SW 1271 (cell line): ENCODE measurements around the gene KIAA0930.

Experiments
- DNase-seq, 2 experiments: peaks; one replicate each; lab custom pipeline; 2025; lab: John Stamatoyannopoulos, UW

KIAA0930 gene

DNA sequence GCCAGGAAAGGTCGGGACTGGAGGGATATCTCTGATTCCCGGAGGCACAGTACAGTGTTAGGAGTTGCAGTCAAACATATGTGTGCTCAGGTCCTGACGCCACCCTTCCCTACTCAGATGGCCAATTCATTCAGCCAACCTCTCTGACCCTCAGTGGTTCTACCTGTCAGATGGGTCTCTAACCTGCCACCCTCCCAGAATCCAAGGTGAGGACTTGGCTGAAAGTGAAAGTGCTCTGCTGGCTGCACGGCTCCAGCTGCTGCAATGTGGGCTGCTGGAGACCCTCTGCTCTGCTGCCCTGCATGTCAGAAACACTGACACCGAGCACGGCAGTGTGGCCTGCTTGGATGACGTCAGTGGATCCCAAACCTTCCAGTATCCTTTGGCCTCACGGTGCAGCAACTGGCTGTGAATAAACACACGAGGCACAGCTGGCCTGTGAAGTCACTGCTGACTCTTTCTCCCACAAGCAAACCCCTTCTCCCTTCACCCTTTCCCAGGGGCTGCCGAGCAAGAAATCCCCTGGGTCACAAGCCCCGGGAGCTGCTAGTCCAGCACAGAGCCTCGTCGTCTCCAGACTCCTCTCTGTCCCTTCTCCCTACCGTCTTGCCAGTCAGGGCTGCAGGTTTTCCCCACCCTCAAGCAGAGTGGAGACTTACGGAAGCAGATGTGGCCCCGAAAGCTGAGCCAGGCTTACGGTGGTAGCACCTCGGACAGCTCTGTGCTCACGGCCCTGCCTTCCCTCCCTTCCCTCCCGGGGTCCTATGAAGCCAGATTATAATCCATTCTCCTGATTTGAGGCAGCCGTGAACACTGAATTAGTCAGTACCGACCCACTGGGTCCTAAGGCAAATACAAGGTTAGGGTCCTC, 24.3 kb downstream of the KIAA0930 start:
- DNase-seq: no peak

DNA sequence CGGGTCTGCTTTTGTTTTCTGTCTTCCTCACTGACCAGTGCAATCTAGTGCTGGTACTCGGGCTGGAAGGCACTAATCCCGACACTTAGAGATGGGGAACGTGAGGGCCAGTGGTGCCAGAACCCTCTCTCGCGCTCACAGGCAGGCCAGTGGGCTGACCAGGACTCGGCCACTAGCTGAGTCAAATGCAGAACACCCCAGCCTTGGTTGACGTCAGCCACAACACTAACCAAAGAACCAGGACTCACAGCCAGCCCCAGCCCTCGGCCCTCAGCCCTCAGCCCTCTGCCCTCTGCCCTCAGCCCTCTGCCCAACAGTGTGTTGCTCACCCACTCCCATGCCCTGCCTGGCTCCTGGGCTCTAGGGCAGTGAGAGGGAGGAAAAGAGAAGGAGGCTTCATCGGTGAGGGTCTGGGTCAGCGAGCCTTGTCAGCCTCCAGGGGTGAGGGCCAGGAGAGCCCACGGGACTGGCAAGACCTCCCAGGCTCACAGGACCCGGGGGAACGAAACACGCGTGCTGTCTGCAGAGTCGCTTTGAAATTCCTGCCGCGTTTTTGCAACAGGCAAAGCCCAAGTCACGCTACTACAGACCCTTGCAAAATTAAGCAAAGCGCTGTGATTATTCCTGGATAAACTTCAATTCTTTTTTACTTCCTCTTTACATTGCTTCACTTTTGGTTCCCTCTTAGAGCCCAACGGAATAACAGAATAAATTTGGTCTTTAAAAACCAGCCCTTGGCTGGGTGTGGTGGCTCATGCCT, 27.5 kb downstream of the KIAA0930 start:
- DNase-seq: no peak

DNA sequence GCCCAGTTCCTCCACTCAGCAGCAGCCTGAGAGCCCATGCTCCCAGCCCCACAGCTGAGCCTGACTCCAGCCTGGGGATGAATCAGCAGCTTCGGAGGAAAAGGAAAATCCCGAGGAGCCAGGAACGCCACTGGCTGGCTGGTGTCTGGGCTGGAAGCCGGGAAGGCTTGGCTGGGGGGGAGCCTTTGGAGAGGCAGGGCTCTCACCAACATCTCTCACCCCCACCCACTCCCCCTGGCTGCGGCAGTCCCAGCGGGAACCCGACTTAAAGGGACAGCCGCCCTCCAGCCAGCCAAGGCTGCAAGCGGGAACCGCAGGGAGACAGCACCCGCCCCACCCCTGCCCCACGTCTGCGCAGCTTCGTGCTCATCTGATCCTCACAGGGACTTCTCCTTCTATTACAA, 28.4 kb downstream of the KIAA0930 start:
- peak in 1 of 2 experiments; percentile 27 for DNase-seq

DNA sequence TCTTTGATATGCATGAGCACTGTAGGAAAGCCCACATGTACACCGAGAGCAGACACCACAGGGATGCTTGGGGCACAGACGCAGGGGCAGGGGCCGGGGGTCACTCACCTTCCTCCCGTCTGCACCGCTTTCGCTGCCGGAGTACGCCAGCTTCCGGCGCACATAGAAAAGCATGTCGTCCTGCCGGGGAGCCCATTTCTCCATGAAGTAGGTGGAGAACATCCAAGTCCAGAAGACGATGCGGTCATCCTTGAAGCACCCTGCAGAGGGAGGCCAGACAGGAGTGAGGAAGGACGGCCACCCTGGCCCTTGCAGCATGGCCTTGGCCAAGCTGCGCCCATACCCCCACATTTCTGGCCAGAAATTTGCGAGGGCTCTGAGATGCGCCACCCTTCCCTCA, 28.8 kb downstream of the KIAA0930 start:
- DNase-seq: no peak

DNA sequence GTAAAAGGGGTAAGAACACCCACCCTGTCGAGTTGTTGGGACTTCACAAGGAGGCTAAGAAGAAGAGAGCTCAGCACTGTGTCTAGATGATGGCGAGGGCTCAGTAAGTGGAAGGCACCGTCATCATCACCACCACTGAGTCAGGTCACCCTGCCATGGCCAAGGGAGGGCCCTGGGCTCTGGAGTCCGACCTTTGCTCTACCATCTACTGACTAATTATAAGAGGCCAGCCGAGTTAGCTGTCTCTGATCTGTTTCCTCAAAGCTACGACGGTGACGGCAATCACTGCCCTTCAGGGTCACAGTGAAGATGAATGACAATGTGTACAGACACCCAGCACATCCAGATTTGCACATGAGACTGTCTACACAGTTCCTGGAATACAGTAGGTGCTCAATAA, 29.3 kb downstream of the KIAA0930 start:
- DNase-seq: no peak

DNA sequence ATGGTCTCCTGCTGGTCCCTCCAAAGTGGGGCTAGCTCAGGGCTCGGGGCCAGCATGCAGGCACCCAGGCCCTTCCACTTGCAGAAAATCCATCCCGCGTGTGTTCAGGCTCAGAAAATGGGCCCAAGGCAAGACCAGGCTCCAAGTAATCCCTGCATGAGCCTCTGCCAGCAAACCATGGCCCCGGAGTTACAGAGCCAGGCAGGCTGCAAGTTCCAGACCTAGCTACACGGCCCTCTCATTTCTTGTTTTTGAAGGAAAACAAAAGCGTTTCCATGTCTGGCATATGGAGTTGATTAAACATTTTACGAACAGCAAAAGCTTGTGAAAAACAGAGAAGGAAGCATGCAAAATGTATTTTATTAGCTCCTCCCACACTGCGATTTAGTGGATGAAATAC, 29.7 kb downstream of the KIAA0930 start:
- no peak for DNase-seq

DNA sequence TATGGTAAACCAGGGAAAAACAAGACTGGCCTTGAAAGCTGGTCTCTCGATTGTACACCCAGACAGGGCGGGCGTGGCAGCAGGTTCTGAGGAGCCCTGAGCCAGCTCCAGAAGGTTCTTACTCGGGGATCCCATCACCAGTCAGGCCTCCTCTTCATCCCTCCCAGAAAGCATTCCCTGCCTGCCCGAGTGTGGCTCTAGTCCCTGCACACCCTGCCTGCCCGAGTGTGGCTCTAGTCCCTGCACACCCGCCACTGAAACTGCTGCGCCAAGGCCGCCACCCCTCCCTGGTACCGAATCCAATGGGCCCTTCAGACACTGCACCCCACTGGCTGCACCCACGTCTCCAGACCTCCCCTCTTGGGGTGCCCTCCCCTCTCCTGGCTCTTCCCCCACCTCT, 30.1 kb downstream of the KIAA0930 start:
- DNase-seq: no peak

DNA sequence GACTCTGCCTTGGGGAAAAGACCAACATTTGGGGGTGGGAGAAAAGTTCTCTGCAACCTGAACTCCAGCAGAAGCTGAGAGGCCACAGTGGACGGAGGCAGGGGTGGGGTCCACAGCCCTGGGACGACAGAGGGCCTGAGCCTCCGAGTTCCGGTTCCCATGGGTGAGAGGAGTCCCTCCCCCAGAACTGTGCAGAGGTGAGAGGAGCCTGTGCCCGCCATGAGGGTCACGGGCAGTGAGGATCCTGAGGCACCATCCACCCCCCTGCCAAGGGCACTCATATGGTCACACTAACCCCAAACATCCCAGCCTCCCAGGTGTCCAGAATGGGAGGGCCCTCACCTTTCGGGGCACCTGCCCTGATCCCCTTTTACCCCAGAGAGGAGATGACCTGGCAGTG, 30.5 kb downstream of the KIAA0930 start:
- DNase-seq: no peak

DNA sequence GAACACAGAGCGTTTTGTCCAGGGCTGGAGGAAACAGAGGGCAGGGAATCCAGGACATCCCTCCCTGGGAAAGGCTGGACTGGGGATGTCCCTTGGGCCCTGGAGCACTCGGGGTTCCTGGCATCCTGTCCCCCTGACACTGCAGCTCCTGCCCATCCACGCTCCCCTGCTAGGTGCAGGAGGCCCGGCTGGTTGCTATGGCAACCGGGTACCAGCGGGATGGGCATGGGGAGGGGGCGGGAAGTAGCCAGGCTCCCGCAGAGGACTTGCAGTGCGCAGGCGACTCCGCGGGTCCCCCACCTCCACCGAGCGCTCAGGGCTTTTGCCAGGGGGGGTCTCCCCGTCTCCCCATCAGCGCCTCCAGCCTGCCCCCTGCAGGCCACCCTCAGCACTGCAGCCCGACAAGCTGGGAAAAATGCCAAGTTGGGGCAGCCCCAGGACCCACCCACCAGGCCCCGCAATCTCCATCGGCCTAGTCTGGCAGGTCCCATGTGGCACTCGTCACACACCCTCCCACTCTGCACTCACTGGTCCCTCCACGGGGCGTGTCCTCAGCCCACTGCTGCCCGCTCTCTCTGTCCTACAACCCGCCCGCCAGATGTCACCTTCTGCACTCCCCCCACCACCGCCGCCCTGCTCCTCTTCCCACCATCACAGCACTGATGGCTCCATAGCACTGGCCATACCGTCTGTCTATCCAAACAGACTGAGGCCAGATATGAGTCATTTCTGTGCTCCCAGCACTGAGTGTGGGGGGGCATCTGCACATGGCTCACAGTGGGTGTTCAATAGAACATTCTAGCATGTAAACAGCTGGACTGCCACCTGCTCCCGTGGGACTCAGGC, 31.5 kb downstream of the KIAA0930 start:
- DNase-seq: no peak

DNA sequence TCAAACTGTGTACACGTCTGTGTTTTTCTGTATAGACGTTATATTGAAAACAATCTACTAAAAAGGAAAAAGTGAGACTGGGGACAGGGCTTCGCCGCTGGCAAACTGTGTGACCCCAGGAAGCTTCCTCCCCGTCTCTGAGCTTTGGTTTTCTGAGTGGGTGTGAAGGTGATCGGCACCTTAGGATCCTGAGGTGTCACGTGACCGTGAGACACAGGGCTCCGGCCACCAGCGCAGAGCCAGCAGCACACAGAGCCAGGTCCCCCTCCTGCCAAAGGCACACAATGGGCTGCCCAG, 32.0 kb downstream of the KIAA0930 start:
- no peak for DNase-seq

DNA sequence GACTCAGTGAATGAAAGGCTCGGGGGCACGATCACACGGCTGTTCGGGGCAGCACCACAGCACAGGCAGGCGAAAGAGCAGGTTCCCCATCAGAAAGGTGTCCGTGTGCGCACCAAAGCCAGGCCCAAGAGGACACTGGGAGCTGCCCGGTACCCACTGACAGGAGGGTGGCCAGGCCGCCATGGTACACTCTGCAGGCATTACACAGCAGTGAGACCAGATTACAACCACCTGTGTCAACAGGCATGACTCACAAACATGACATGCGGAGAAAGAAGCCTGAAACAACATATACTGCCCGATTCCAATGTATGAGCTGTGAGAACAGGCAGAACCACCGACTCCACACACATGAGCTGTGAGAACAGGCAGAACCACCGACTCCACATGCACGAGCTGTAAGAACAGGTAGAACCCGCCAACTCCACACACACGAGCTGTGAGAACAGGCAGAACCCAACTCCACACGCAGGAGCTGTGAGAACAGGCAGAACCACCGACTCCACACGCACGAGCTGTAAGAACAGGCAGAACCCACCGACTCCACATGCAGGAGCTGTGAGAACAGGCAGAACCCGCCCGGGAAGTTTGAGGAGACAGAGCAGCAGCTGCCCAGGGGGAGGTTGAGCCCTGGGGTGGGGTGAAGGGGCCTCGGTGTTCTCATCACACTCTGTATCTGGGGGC, 32.6 kb downstream of the KIAA0930 start:
- no peak for DNase-seq

DNA sequence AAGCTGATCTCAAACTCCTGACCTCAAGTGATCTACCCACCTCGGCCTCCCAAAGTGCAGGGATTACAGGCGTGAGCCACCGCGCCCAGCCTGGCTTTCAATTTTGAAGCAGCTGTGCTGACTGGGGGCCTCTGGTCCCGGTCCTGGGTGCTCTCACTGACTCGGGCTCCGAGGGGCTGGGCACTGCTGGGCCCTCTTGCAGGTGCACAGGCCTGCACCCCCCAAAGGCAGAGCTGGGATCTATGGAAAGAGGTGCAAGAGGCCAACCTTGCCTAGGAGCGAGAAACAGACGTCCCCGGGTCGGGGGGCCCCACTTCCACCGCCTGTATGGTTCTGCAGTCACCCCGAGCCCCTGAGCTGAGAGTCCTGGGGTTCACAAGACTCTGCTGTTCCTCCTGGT, 33.2 kb downstream of the KIAA0930 start:
- no peak for DNase-seq

DNA sequence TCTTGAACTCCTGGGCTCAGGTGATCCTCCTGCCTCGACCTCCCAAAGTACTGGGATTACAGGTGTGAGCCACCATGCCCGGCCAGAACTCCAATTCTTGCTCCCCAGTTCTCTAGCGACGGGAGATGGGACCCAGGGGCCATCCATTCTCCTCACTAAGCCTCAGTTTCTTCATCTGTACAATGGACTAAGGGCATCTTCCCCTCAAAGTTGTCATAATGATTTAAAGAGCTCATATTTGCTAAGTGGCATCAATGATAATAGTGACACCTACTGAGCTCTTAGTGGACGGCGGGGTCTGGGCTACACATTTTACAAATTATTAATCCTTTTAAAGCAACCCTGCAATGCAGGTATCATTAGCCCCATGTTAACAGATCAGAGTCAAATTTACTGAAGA, 34.5 kb downstream of the KIAA0930 start:
- DNase-seq: no peak

DNA sequence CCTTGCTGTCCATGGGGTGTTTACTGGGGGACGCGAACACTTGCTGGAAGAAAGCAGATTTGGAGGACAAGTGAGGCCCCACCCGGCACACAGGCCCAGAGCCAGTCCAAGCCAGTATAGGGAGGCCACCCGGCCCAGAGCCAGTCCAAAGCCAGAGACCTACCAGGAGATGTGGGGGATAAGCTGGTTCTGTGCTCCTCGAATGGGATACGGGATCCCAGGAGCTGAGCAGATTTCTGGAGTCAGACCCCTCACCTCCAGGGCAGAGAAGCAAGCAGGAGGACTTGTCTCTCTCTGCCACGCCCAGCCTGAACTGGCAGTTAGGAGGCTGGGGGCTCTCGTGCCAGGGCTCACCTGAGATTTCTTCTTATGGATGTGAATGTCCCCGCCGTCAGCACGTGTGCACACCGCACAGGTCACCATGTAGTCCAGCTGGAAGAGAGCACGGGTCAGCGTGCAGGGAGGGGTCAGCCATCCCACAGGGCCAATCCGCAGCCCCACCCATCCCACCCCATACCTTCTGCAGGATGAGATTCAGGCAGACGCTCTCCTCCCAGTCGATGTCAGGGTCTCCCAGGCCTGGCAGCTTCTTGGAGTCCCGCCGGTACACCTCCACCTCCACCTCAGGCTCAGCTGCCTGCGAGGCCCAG, 35.3 kb downstream of the KIAA0930 start:
- DNase-seq: no peak

DNA sequence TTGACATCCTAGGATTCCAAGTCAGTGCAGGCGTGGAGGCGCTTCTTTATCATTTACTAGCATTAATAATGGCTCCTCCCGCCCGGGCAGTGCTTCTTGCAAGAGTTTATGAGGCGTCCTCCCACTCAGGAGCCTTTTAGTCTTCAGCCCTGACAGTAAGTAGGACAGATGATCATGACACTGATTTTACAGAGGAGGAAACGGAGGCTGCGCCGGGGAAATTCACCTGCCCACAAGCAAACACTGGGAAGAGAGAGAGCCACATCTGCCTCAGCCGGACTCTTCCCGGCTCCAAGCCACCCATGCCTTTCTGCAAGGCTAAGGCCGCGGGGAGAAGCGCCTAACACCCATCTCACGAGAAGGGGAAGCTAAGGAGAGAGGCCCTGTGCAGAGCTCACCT, 35.9 kb downstream of the KIAA0930 start:
- DNase-seq: no peak

DNA sequence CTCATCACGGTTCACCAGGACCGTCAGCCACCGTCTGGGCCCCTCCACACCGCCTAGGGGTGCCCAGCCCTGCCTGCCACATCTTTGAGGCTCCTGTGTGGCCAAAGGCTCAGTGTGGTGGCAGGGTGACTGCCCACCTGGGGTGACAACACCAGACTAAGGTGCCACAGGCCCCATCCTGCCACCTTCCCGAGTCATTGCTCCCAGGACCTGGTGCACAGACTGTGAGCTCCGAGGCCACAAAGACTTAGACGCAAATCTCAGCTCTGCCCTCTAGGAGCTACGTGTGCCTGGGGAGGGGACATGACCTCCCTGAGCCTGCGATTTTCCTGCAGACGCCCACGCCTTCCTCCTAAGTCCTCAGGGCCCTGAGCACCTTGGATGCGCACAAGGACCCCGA, 36.5 kb downstream of the KIAA0930 start:
- DNase-seq: no peak

DNA sequence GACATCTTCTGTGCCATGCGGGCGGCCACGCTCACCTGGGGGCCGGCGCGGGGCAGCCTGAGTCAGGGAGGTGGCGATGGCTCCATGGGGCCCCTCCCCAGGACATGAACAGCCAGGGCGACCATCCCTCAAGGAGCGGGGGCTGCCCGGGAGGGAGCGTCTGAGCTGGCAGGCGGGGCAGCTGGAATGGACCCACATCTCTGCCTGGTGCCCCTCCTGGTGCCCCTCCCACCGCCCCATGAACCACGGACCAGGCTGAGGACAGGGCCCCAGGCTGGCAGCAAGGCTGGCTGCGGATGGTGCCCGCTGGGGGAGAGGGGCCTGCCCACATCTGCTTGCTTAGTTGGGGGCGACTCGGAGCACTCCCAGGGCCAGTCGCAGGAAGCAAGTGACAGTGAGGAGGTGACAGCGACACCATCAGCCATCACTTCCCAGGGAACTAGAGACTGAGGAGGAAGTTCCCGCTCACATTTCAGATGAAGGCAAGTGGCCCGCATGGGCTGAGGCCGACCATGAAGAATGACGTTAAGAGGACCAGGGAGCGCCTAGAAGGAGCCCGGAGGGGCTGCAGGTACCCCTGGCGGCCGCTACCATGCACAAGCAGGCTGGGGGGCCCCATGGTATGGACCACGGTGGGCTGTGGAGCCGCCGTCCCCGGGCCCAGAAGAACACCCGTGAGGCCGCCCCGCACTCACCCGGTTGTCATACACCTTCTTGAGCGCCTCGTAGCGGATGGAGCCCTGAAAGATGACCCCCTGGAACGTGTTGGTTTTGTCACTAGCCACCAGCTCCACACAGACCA, 37.3 kb downstream of the KIAA0930 start:
- DNase-seq: no peak

DNA sequence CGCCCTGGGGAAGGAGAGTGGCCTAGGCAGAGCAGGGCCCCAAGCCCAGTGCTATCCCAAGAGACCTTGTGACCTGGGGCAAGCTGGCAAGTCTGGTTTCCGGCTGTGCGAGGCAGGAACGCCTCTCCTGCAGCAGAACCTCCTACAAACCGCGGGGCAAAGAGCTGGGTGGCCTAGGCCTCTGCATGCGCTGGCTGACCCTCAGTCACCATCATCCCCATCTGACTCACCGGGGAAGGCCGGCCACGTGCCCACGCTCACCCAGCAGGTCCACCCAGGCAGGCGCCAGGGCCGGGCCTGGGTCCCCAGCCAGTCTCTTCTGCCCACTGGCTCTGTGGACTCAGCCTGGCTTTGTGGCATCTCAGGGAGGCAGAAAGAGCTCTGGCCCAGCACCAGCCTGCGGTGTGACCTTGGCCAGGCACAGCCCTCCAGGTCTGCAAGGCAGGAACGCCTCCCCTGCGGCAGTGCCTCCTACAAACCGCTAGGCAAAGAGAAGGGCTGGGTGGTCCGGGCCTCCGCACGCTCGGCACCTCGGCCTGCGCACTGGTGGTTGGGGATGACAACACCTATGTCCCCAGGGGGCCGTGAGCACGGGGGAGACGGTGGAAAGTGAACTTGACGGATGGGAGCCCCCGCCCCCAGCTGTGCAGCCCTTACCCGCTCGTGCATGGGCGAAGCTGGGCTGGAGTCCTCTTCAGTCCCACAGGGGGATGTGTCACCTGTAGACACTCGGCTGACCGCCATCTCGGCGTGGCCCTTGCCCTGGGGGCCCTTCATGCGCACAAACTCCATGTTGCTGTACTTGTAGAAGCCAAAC, 38.2 kb downstream of the KIAA0930 start:
- no peak for DNase-seq

DNA sequence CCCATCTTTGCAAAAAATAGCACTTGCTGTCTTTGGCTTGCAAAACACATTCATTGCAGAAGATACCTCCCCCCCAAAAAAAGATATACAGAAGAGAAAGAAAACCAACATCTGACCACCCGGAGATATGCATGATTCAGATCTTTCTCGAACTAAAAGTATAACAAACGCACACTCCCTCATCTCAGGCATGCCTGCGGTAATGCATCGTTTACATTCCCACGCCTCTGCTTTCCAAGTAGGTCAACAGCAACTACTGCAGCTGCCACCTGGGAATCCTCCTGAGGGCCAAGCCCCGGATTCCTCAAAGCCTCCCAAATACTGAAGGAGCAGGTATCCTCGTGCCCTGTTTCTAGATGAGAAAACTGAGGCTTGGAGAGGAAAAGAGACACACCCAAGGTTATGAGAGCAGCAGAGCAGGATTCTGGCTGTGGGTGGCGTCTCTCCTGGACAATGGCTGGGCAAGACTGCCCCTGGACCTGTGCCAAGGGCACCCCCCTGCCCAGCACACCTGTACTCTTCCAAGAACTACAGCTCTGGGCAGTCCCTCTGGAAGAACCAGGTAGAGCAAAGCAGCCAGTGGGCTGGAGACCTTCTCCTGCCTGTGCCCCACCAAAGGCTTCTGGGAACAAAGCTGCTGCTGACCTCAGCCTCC, 38.9 kb downstream of the KIAA0930 start:
- no peak for DNase-seq
